HL-60 (cell line): ENCODE results near the gene CRISP1.

Experiments
- DNase-seq, 2 experiments: peaks; one replicate each; pipeline ENCODE4 v3.0.0-alpha.2; 2010 to 2020; ENCODE audit warnings: low read depth in 1 of 2, low spot score in 1 of 2
- H3K27ac ChIP-seq: fragments of 250-450 bp; sonication (Bioruptor Pico); replicated peaks from 2 replicates; pipeline ENCODE4 v1.5.1; 2020; ENCODE audit warnings: mild to moderate bottlenecking, moderate library complexity
- H3K27me3 ChIP-seq: fragments of 250-450 bp; sonication (Bioruptor Pico); 2 replicates; pipeline ENCODE4 v1.5.1; 2021; ENCODE audit warnings: mild to moderate bottlenecking, moderate library complexity; ENCODE audit not compliant: insufficient read depth, poor library complexity, severe bottlenecking
- H3K4me3 ChIP-seq: replicated peaks from 2 replicates; pipeline ENCODE4 v1.5.1; 2011; ENCODE audit warnings: mild to moderate bottlenecking, control low read depth, low read length; ENCODE audit not compliant: insufficient read depth
- CTCF ChIP-seq: IDR thresholded peaks from one replicate; pipeline ENCODE4 v1.5.1; 2011; ENCODE audit warnings: low read length, control low read depth, inconsistent platforms; ENCODE audit not compliant: insufficient read depth
- GABPA ChIP-seq: IDR thresholded peaks from 2 replicates; pipeline ENCODE4 v1.6.1; 2012; ENCODE audit warnings: low read depth
- POLR2AphosphoS5 ChIP-seq: IDR thresholded peaks from 2 replicates; pipeline ENCODE4 v1.6.1; 2012; ENCODE audit warnings: low read depth
- REST ChIP-seq: IDR thresholded peaks from 2 replicates; pipeline ENCODE4 v1.6.1; 2012; ENCODE audit warnings: low read depth; ENCODE audit not compliant: insufficient replicate concordance
- SPI1 ChIP-seq: IDR thresholded peaks from 2 replicates; pipeline ENCODE4 v1.6.1; 2012; ENCODE audit warnings: low read depth, mild to moderate bottlenecking, borderline replicate concordance

CRISP1 gene

GRCh38 chr6:49855221-49855620 lies 11.1 kb downstream of the CRISP1 start:
- TF ChIP-seq SPI1, result no peak
- TF ChIP-seq POLR2AphosphoS5, result no peak
- TF ChIP-seq GABPA, result no peak
- TF ChIP-seq CTCF, result no peak
- TF ChIP-seq REST, result no peak
- no peaks in the 10 kb centered on the region for H3K27me3 ChIP-seq
- H3K27ac ChIP-seq, result no peak overlapping the region

DNA sequence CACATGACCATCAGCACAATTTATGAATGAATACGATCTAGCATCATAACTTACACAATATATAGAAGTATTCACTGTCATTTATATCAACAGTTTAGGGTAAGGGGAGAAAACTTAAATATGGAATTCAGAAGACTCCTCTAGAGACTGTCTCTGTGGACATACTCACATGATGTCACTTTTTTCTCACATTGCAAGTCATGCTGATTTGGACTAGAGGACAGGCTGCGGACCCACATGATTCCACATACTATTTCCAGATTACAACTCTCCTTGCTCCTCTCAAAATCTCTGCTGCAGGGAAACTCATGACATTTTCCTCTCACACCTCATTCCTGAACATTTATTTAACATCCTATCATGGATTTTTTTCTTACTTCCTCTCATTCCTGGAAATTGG lies 13.4 kb downstream of the CRISP1 start:
- Histone ChIP-seq H3K4me3 (no peak overlapping the region), H3K27me3 (no peaks in the 10 kb centered on the region), H3K27ac (no peak overlapping the region)
- TF ChIP-seq REST, result no peak
- TF ChIP-seq GABPA, result no peak
- no peak for TF ChIP-seq SPI1
- no peak for TF ChIP-seq CTCF
- no peak for TF ChIP-seq POLR2AphosphoS5
- no peak for DNase-seq

More at GRCh38 chr6:49855221-49855620, 11.1 kb downstream of the CRISP1 start:
- no peak overlapping the region for H3K4me3 ChIP-seq
- DNase-seq, result no peak

GRCh38 chr6:49849213-49849907 lies 17.0 kb downstream of the CRISP1 start:
- TF ChIP-seq GABPA (no peak), CTCF (peak; percentile 20)
- no peak overlapping the region for H3K27ac ChIP-seq
- DNase-seq, result no peak

DNA sequence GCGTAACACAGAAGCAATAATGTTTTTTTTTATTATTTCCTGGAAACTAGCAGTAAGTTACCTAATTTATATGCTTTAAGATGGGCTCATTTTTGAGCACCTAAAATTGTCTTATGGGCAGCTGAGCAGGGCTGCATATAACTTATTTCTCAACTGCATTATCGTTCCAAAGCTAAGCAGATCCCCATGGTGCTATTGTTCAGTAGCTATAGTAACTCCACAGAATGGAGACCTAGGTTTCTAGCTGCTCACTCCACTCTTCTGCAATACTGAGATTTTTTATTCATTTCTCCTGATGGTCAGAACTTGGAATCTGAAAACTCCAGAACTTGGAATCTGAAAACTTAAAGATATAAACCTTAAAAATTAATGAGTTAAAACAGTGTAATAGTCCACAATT lies 18.7 kb downstream of the CRISP1 start:
- H3K4me3 ChIP-seq, result no peak overlapping the region
- H3K27me3 ChIP-seq, result no peaks in the 10 kb centered on the region
- no peak for DNase-seq
- H3K27ac ChIP-seq, result no peak overlapping the region
- no peak for TF ChIP-seq REST
- no peak for TF ChIP-seq POLR2AphosphoS5
- no peak for TF ChIP-seq CTCF
- TF ChIP-seq SPI1, result no peak
- TF ChIP-seq GABPA, result no peak

More at GRCh38 chr6:49849213-49849907, 17.0 kb downstream of the CRISP1 start:
- no peaks in the 10 kb centered on the region for H3K27me3 ChIP-seq
- H3K4me3 ChIP-seq, result no peak overlapping the region
